H1 (cell line): ENCODE data around the gene CLDN14. TPM values are rescaled to one million over a fixed set of nuclear protein-coding genes. Genes with fewer than 3 reads are reported as not detected.

Source experiments
- RFX5 ChIP-seq: IDR thresholded peaks from 2 replicates; pipeline ENCODE4 v1.6.1; 2011; ENCODE audit warnings: low read depth, low read length, improper control_type of control experiment, borderline replicate concordance
- TBP ChIP-seq: IDR thresholded peaks from 2 replicates; pipeline ENCODE4 v1.6.1; 2011; ENCODE audit warnings: low read depth, low read length, improper control_type of control experiment
- polyA plus RNA-seq, 7 experiments: library from polyadenylated mRNA; depleted of rRNA in 3 of 7; stranded (reverse) in 5 of 7; unstranded in 2 of 7; fragments of >200 nt in 5 of 7; fragments of 200-250 nt in 2 of 7; gene quantifications; 1 replicate in 5 of 7; 2 replicates in 1 of 7; 4 replicates in 1 of 7; pipeline versions ENCODE4 v1.2.1 to v1.2.3, GENCODE V29; 2011 to 2013; ENCODE audit warnings: missing spikeins in 2 of 7, mixed read lengths in 2 of 7
- total RNA-seq: library from RNA; stranded (reverse); fragmentation: NEBNext Ultra II Directional; extraction: Animal tissue kit (Norgen Biotek cat#: 25700); gene quantifications from 2 replicates; pipeline ENCODE4 v1.2.1, GENCODE V29; 2021

CLDN14 gene
- total and polyA plus RNA-seq, 2 of the 8 experiments (the other 6 are each of a cell fraction or from before 2014, with no cell fraction given): 0.08 TPM; not detected in 1

DNA sequence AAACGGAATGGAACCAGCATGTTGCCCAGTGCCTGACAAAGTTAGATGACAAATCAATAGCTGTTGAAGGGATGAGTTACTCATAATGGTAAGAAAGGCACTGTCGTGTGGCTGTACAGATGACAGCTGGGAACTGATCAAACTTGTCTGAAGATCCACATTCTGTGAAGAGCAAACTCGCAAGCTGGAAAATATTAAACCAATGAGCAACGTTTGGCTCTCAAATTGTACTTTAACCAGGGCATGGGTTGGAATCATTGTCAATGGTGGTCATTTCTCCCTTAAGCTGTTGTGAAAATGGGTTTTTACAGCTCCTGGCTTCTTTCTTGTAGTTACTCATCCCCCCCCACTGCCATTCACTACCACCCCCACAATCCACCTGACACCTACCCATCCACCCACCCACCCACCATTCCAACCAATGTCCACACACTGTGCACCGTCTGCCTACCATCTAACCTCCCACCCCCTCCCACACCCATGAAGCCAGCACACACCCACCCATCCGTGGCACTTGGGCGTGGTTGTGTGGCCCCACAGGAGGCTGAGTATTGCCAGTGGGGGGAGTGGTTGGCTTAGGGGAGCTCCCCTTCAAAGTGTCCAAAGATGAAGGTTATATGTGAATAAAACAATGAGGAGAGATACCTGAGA is 46.7 kb downstream of the CLDN14 start (continued):
- TF ChIP-seq RFX5: no peak
- TF ChIP-seq TBP: no peak
